Measurements from ENCODE around the gene ZNF652.

DNA sequence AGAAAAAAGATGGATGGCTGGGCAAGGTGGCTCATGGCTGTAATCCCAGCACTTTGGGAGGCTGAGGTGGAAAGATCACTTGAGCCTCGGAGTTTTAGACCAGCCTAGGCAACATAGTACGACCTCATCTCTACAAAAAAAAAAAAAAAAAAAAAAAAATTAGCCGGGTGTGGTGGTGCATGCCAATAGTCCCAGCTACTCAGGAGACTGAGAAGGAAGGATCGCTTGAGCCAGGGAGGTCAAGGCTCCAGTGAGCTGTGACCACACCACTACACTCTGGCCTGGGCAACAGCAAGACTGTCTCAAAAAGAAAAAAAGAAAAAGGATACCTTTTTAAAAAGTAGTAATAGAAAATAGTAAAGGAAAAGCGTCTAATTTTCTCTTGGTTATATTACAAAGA lies 20.7 kb downstream of the ZNF652 start:
- TF ChIP-seq, protein P1, sequence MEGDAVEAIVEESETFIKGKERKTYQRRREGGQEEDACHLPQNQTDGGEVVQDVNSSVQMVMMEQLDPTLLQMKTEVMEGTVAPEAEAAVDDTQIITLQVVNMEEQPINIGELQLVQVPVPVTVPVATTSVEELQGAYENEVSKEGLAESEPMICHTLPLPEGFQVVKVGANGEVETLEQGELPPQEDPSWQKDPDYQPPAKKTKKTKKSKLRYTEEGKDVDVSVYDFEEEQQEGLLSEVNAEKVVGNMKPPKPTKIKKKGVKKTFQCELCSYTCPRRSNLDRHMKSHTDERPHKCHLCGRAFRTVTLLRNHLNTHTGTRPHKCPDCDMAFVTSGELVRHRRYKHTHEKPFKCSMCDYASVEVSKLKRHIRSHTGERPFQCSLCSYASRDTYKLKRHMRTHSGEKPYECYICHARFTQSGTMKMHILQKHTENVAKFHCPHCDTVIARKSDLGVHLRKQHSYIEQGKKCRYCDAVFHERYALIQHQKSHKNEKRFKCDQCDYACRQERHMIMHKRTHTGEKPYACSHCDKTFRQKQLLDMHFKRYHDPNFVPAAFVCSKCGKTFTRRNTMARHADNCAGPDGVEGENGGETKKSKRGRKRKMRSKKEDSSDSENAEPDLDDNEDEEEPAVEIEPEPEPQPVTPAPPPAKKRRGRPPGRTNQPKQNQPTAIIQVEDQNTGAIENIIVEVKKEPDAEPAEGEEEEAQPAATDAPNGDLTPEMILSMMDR (conservative IDR thresholded peaks at IDR 0.05; ENCODE audit: low read depth in 2 of 2): no peak
- TF ChIP-seq, protein P2, sequence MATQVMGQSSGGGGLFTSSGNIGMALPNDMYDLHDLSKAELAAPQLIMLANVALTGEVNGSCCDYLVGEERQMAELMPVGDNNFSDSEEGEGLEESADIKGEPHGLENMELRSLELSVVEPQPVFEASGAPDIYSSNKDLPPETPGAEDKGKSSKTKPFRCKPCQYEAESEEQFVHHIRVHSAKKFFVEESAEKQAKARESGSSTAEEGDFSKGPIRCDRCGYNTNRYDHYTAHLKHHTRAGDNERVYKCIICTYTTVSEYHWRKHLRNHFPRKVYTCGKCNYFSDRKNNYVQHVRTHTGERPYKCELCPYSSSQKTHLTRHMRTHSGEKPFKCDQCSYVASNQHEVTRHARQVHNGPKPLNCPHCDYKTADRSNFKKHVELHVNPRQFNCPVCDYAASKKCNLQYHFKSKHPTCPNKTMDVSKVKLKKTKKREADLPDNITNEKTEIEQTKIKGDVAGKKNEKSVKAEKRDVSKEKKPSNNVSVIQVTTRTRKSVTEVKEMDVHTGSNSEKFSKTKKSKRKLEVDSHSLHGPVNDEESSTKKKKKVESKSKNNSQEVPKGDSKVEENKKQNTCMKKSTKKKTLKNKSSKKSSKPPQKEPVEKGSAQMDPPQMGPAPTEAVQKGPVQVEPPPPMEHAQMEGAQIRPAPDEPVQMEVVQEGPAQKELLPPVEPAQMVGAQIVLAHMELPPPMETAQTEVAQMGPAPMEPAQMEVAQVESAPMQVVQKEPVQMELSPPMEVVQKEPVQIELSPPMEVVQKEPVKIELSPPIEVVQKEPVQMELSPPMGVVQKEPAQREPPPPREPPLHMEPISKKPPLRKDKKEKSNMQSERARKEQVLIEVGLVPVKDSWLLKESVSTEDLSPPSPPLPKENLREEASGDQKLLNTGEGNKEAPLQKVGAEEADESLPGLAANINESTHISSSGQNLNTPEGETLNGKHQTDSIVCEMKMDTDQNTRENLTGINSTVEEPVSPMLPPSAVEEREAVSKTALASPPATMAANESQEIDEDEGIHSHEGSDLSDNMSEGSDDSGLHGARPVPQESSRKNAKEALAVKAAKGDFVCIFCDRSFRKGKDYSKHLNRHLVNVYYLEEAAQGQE (IDR thresholded peaks at IDR 0.05; ENCODE audit: unreplicated experiment): no peak
- TF ChIP-seq EZH2phosphoT487 (IDR thresholded peaks at IDR 0.05; ENCODE audit: unreplicated experiment) (no peak), JUNB (IDR thresholded peaks at IDR 0.05; ENCODE audit: unreplicated experiment) (no peak), CREB1 (CRISPR knock-in tag; IDR thresholded peaks at IDR 0.05; ENCODE audit: low read depth) (no peak), EZH2 (IDR thresholded peaks at IDR 0.05; ENCODE audit: low read depth, unreplicated experiment) (no peak), ZNF331 (CRISPR knock-in tag; IDR thresholded peaks at IDR 0.05; ENCODE audit: low read depth) (no peak), POLR2AphosphoS5 (IDR thresholded peaks at IDR 0.05; ENCODE audit: low read depth) (no peak), NANOG (IDR thresholded peaks at IDR 0.05; ENCODE audit: borderline replicate concordance) (no peak), ETS1 (IDR thresholded peaks at IDR 0.05) (no peak)

All from GM23338 (cell line).